HepG2 (cell line): Measurements from ENCODE around the gene ATP2B2.

Source experiments
- CHD4 ChIP-seq: fragments of 200-600 bp; sonication (generic); IDR thresholded peaks from 2 replicates; pipeline ENCODE4 v1.7.0; 2017; ENCODE audit warnings: mild to moderate bottlenecking, low read length, borderline replicate concordance
- NFE2L1 ChIP-seq: sonication (generic); formaldehyde crosslinking; IDR thresholded peaks from 2 replicates; pipeline ENCODE4 v1.4.0; 2020; ENCODE audit warnings: missing genetic modification reagents, mild to moderate bottlenecking, borderline replicate concordance
- POLR2A ChIP-seq, 2 experiments: IDR thresholded peaks; 2 replicates each; pipeline ENCODE4 v1.6.1; 2011; ENCODE audit warnings: low read depth in 2 of 2, low read length in 2 of 2, mild to moderate bottlenecking in 1 of 2, moderate library complexity in 1 of 2; ENCODE audit not compliant: insufficient read depth in 1 of 2
- ZNF776 ChIP-seq: sonication (generic); formaldehyde crosslinking; IDR thresholded peaks from 2 replicates; pipeline ENCODE4 v1.4.0; 2020; ENCODE audit warnings: mild to moderate bottlenecking, missing genetic modification reagents
- TF ChIP-seq, protein P1 (sequence below): sonication (generic); formaldehyde crosslinking; IDR thresholded peaks from 2 replicates; pipeline ENCODE4 v1.4.0; 2020; ENCODE audit warnings: missing genetic modification reagents
- TF ChIP-seq, protein P2 (sequence below): sonication (generic); formaldehyde crosslinking; conservative IDR thresholded peaks from 2 replicates; pipeline ENCODE4 v1.4.0; 2020; ENCODE audit warnings: missing genetic modification reagents
- TF ChIP-seq, protein P3 (sequence below): sonication (generic); formaldehyde crosslinking; IDR thresholded peaks from 2 replicates; pipeline ENCODE4 v1.5.0; 2020; ENCODE audit warnings: mild to moderate bottlenecking, missing genetic modification reagents, moderate library complexity
- TF ChIP-seq, protein P4 (sequence below): sonication (generic); formaldehyde crosslinking; IDR thresholded peaks from 2 replicates; pipeline ENCODE4 v1.4.0; 2020; ENCODE audit warnings: missing genetic modification reagents
- TF ChIP-seq, protein P5 (sequence below): sonication (generic); formaldehyde crosslinking; IDR thresholded peaks from 2 replicates; pipeline ENCODE4; 2020; ENCODE audit warnings: missing genetic modification reagents, mild to moderate bottlenecking, borderline replicate concordance
- TF ChIP-seq, protein P6 (sequence below): sonication (generic); formaldehyde crosslinking; IDR thresholded peaks from 2 replicates; pipeline ENCODE4 v1.4.0; 2020; ENCODE audit warnings: missing genetic modification reagents
- TF ChIP-seq, protein P7 (sequence below): sonication (generic); formaldehyde crosslinking; IDR thresholded peaks from 2 replicates; pipeline ENCODE4 v1.5.1; 2020; ENCODE audit warnings: mild to moderate bottlenecking, missing genetic modification reagents, moderate library complexity

DNA sequence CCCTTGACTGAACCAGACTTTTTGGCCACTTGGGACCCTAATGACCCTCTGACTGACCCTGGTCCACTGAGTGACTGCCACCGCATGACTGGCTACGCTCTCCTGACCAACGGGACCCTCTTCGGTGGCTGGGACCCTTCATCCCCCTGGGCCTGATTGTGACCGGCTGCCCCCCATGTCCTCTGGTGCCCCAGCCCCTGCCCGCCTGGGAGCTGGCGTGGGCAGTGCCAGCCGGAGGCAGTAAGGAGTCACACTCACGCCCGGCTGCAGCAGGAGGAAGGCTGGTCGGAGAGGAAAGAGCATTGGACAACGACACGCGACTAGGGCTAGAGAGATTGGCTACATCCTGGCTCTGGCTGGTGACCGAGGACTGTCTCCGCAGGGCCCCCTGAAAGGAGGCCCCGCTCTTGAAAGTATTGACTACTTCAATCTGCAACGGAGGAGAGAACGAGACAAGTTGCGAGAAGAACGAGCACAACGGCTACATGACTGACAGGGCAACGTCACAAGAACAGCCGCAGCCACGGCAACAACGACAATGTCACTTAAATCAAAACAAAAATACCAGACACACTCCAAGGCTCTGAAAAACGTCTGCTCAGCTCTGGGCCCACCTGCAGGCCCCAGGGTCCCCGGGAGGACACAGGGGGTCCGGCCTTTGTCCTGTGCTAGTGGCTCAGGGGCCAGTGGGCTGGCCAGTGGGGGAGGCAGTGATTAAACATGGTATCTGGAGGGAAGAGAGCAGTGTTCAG is 169.3 kb downstream of the ATP2B2 start:
- TF ChIP-seq, protein P1, sequence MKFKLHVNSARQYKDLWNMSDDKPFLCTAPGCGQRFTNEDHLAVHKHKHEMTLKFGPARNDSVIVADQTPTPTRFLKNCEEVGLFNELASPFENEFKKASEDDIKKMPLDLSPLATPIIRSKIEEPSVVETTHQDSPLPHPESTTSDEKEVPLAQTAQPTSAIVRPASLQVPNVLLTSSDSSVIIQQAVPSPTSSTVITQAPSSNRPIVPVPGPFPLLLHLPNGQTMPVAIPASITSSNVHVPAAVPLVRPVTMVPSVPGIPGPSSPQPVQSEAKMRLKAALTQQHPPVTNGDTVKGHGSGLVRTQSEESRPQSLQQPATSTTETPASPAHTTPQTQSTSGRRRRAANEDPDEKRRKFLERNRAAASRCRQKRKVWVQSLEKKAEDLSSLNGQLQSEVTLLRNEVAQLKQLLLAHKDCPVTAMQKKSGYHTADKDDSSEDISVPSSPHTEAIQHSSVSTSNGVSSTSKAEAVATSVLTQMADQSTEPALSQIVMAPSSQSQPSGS = no peak
- TF ChIP-seq, protein P2, sequence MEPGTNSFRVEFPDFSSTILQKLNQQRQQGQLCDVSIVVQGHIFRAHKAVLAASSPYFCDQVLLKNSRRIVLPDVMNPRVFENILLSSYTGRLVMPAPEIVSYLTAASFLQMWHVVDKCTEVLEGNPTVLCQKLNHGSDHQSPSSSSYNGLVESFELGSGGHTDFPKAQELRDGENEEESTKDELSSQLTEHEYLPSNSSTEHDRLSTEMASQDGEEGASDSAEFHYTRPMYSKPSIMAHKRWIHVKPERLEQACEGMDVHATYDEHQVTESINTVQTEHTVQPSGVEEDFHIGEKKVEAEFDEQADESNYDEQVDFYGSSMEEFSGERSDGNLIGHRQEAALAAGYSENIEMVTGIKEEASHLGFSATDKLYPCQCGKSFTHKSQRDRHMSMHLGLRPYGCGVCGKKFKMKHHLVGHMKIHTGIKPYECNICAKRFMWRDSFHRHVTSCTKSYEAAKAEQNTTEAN (CRISPR knock-in tag) = no peak
- TF ChIP-seq NFE2L1 (CRISPR knock-in tag) (no peak), POLR2A (IDR thresholded peaks at IDR 0.05; ENCODE audit: insufficient read depth in 1 of 2, low read depth in 2 of 2, low read length in 2 of 2) (no peak), ZNF776 (CRISPR knock-in tag) (no peak), CHD4 (no peak)
- TF ChIP-seq, protein P3, sequence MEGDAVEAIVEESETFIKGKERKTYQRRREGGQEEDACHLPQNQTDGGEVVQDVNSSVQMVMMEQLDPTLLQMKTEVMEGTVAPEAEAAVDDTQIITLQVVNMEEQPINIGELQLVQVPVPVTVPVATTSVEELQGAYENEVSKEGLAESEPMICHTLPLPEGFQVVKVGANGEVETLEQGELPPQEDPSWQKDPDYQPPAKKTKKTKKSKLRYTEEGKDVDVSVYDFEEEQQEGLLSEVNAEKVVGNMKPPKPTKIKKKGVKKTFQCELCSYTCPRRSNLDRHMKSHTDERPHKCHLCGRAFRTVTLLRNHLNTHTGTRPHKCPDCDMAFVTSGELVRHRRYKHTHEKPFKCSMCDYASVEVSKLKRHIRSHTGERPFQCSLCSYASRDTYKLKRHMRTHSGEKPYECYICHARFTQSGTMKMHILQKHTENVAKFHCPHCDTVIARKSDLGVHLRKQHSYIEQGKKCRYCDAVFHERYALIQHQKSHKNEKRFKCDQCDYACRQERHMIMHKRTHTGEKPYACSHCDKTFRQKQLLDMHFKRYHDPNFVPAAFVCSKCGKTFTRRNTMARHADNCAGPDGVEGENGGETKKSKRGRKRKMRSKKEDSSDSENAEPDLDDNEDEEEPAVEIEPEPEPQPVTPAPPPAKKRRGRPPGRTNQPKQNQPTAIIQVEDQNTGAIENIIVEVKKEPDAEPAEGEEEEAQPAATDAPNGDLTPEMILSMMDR (CRISPR knock-in tag) = no peak
- TF ChIP-seq, protein P4, sequence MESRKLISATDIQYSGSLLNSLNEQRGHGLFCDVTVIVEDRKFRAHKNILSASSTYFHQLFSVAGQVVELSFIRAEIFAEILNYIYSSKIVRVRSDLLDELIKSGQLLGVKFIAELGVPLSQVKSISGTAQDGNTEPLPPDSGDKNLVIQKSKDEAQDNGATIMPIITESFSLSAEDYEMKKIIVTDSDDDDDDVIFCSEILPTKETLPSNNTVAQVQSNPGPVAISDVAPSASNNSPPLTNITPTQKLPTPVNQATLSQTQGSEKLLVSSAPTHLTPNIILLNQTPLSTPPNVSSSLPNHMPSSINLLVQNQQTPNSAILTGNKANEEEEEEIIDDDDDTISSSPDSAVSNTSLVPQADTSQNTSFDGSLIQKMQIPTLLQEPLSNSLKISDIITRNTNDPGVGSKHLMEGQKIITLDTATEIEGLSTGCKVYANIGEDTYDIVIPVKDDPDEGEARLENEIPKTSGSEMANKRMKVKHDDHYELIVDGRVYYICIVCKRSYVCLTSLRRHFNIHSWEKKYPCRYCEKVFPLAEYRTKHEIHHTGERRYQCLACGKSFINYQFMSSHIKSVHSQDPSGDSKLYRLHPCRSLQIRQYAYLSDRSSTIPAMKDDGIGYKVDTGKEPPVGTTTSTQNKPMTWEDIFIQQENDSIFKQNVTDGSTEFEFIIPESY (CRISPR knock-in tag) = no peak
- TF ChIP-seq, protein P5, sequence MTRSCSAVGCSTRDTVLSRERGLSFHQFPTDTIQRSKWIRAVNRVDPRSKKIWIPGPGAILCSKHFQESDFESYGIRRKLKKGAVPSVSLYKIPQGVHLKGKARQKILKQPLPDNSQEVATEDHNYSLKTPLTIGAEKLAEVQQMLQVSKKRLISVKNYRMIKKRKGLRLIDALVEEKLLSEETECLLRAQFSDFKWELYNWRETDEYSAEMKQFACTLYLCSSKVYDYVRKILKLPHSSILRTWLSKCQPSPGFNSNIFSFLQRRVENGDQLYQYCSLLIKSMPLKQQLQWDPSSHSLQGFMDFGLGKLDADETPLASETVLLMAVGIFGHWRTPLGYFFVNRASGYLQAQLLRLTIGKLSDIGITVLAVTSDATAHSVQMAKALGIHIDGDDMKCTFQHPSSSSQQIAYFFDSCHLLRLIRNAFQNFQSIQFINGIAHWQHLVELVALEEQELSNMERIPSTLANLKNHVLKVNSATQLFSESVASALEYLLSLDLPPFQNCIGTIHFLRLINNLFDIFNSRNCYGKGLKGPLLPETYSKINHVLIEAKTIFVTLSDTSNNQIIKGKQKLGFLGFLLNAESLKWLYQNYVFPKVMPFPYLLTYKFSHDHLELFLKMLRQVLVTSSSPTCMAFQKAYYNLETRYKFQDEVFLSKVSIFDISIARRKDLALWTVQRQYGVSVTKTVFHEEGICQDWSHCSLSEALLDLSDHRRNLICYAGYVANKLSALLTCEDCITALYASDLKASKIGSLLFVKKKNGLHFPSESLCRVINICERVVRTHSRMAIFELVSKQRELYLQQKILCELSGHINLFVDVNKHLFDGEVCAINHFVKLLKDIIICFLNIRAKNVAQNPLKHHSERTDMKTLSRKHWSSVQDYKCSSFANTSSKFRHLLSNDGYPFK = no peak
- TF ChIP-seq, protein P6, sequence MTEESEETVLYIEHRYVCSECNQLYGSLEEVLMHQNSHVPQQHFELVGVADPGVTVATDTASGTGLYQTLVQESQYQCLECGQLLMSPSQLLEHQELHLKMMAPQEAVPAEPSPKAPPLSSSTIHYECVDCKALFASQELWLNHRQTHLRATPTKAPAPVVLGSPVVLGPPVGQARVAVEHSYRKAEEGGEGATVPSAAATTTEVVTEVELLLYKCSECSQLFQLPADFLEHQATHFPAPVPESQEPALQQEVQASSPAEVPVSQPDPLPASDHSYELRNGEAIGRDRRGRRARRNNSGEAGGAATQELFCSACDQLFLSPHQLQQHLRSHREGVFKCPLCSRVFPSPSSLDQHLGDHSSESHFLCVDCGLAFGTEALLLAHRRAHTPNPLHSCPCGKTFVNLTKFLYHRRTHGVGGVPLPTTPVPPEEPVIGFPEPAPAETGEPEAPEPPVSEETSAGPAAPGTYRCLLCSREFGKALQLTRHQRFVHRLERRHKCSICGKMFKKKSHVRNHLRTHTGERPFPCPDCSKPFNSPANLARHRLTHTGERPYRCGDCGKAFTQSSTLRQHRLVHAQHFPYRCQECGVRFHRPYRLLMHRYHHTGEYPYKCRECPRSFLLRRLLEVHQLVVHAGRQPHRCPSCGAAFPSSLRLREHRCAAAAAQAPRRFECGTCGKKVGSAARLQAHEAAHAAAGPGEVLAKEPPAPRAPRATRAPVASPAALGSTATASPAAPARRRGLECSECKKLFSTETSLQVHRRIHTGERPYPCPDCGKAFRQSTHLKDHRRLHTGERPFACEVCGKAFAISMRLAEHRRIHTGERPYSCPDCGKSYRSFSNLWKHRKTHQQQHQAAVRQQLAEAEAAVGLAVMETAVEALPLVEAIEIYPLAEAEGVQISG (CRISPR knock-in tag) = no peak
- TF ChIP-seq, protein P7, sequence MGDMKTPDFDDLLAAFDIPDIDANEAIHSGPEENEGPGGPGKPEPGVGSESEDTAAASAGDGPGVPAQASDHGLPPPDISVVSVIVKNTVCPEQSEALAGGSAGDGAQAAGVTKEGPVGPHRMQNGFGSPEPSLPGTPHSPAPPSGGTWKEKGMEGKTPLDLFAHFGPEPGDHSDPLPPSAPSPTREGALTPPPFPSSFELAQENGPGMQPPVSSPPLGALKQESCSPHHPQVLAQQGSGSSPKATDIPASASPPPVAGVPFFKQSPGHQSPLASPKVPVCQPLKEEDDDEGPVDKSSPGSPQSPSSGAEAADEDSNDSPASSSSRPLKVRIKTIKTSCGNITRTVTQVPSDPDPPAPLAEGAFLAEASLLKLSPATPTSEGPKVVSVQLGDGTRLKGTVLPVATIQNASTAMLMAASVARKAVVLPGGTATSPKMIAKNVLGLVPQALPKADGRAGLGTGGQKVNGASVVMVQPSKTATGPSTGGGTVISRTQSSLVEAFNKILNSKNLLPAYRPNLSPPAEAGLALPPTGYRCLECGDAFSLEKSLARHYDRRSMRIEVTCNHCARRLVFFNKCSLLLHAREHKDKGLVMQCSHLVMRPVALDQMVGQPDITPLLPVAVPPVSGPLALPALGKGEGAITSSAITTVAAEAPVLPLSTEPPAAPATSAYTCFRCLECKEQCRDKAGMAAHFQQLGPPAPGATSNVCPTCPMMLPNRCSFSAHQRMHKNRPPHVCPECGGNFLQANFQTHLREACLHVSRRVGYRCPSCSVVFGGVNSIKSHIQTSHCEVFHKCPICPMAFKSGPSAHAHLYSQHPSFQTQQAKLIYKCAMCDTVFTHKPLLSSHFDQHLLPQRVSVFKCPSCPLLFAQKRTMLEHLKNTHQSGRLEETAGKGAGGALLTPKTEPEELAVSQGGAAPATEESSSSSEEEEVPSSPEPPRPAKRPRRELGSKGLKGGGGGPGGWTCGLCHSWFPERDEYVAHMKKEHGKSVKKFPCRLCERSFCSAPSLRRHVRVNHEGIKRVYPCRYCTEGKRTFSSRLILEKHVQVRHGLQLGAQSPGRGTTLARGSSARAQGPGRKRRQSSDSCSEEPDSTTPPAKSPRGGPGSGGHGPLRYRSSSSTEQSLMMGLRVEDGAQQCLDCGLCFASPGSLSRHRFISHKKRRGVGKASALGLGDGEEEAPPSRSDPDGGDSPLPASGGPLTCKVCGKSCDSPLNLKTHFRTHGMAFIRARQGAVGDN (CRISPR knock-in tag) = no peak
